Measurements from ENCODE around the gene INSYN2A.

GRCh38 chr10:127236266-127236665, 39.9 kb upstream of the INSYN2A start:
- TF ChIP-seq RAD21 (conservative IDR thresholded peaks at IDR 0.05) (no peak), CTCF (IDR thresholded peaks at IDR 0.05; ENCODE audit: poor library complexity, severe bottlenecking) (no peak), TAF1 (IDR thresholded peaks at IDR 0.05; ENCODE audit: low read depth) (no peak), EP300 (conservative IDR thresholded peaks at IDR 0.05; ENCODE audit: poor library complexity, severe bottlenecking) (no peak), EZH2 (IDR thresholded peaks at IDR 0.05; ENCODE audit: borderline replicate concordance, insufficient read depth, low read length, poor library complexity, severe bottlenecking) (no peak), POLR2AphosphoS5 (IDR thresholded peaks at IDR 0.05) (no peak), SMC3 (conservative IDR thresholded peaks at IDR 0.05; ENCODE audit: poor library complexity) (no peak), REST (IDR thresholded peaks at IDR 0.05; ENCODE audit: borderline replicate concordance) (no peak), MXI1 (conservative IDR thresholded peaks at IDR 0.05; ENCODE audit: poor library complexity, severe bottlenecking) (no peak)

All from neural cell (in vitro differentiated cells).